ENCODE data around the gene ETNK1. TPM values are rescaled to one million over a fixed set of nuclear protein-coding genes. Genes with fewer than 3 reads are reported as not detected.

ETNK1 gene
- total RNA-seq, 1 donor from 2014 or later, result 63.0 TPM

- DNase-seq (ENCODE audit: extremely low spot score, unreplicated experiment), result no peak
- H3K4me1 Mint-ChIP-seq (ENCODE audit: unreplicated experiment), result peaks cover 3% of the 10 kb centered on the region
- peaks cover 13% of the 10 kb centered on the region for H3K27me3 Mint-ChIP-seq (ENCODE audit: unreplicated experiment)
- H3K4me3 Mint-ChIP-seq (ENCODE audit: unreplicated experiment), result no peak overlapping the region
- H3K36me3 Mint-ChIP-seq (ENCODE audit: unreplicated experiment), result no peaks in the 10 kb centered on the region
- TF ChIP-seq, protein P1, sequence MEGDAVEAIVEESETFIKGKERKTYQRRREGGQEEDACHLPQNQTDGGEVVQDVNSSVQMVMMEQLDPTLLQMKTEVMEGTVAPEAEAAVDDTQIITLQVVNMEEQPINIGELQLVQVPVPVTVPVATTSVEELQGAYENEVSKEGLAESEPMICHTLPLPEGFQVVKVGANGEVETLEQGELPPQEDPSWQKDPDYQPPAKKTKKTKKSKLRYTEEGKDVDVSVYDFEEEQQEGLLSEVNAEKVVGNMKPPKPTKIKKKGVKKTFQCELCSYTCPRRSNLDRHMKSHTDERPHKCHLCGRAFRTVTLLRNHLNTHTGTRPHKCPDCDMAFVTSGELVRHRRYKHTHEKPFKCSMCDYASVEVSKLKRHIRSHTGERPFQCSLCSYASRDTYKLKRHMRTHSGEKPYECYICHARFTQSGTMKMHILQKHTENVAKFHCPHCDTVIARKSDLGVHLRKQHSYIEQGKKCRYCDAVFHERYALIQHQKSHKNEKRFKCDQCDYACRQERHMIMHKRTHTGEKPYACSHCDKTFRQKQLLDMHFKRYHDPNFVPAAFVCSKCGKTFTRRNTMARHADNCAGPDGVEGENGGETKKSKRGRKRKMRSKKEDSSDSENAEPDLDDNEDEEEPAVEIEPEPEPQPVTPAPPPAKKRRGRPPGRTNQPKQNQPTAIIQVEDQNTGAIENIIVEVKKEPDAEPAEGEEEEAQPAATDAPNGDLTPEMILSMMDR (IDR thresholded peaks at IDR 0.05), result peak; percentile 66
- H3K27ac Mint-ChIP-seq (ENCODE audit: unreplicated experiment), result no peak overlapping the region
- no peaks in the 10 kb centered on the region for H3K9me3 Mint-ChIP-seq (ENCODE audit: unreplicated experiment)
Observed at GRCh38 chr12:22709292-22709691, 84.3 kb downstream of the ETNK1 start.

GRCh38 chr12:22712083-22712482 lies 87.1 kb downstream of the ETNK1 start:
- H3K27me3 Mint-ChIP-seq (ENCODE audit: unreplicated experiment), result peaks cover 13% of the 10 kb centered on the region
- H3K4me3 Mint-ChIP-seq (ENCODE audit: unreplicated experiment), result no peak overlapping the region
- peaks cover 11% of the 10 kb centered on the region for H3K4me1 Mint-ChIP-seq (ENCODE audit: unreplicated experiment)
- no peaks in the 10 kb centered on the region for H3K9me3 Mint-ChIP-seq (ENCODE audit: unreplicated experiment)
- no peak overlapping the region for H3K27ac Mint-ChIP-seq (ENCODE audit: unreplicated experiment)
- DNase-seq (ENCODE audit: extremely low spot score, unreplicated experiment), result no peak
- TF ChIP-seq, protein P1 (IDR thresholded peaks at IDR 0.05), result no peak
- no peaks in the 10 kb centered on the region for H3K36me3 Mint-ChIP-seq (ENCODE audit: unreplicated experiment)

- Mint-ChIP-seq H3K4me1 (ENCODE audit: unreplicated experiment) (peaks cover 9% of the 10 kb centered on the region), H3K4me3 (ENCODE audit: unreplicated experiment) (no peak overlapping the region), H3K36me3 (ENCODE audit: unreplicated experiment) (no peaks in the 10 kb centered on the region), H3K27ac (ENCODE audit: unreplicated experiment) (no peak overlapping the region), H3K27me3 (ENCODE audit: unreplicated experiment) (peaks cover 13% of the 10 kb centered on the region), H3K9me3 (ENCODE audit: unreplicated experiment) (no peaks in the 10 kb centered on the region)
- TF ChIP-seq, protein P1 (IDR thresholded peaks at IDR 0.05), result no peak
- DNase-seq (ENCODE audit: extremely low spot score, unreplicated experiment), result no peak
Observed at GRCh38 chr12:22715254-22715653, 90.3 kb downstream of the ETNK1 start.

DNA sequence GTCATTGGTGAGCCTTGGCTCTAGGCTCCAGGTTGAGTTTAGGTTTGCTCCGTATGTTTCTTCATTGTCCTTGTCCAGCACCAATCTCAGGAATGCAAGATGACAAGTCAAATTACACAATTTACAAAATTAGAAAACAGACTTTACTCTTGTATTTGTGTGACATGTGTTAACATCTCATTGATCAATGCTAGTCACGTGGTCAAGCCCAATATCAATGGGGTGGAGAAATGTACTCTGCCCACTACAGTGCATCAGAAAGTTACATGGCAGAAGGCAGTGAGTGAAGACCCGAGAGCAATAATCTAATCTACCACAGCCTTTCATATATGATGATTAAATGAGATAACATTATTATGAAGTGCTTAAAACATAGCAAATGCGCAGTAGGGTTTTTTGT lies 94.8 kb downstream of the ETNK1 start:
- H3K4me1 Mint-ChIP-seq (ENCODE audit: unreplicated experiment), result peaks cover 6% of the 10 kb centered on the region
- no peaks in the 10 kb centered on the region for H3K9me3 Mint-ChIP-seq (ENCODE audit: unreplicated experiment)
- TF ChIP-seq, protein P1 (IDR thresholded peaks at IDR 0.05), result no peak
- peaks cover 2% of the 10 kb centered on the region for H3K27me3 Mint-ChIP-seq (ENCODE audit: unreplicated experiment)
- H3K27ac Mint-ChIP-seq (ENCODE audit: unreplicated experiment), result no peak overlapping the region
- no peak for DNase-seq (ENCODE audit: extremely low spot score, unreplicated experiment)
- no peak overlapping the region for H3K4me3 Mint-ChIP-seq (ENCODE audit: unreplicated experiment)
- H3K36me3 Mint-ChIP-seq (ENCODE audit: unreplicated experiment), result no peaks in the 10 kb centered on the region

- Mint-ChIP-seq H3K27ac (ENCODE audit: unreplicated experiment) (no peak overlapping the region), H3K36me3 (ENCODE audit: unreplicated experiment) (no peaks in the 10 kb centered on the region), H3K4me3 (ENCODE audit: unreplicated experiment) (no peak overlapping the region), H3K27me3 (ENCODE audit: unreplicated experiment) (peaks cover 2% of the 10 kb centered on the region), H3K9me3 (ENCODE audit: unreplicated experiment) (no peaks in the 10 kb centered on the region), H3K4me1 (ENCODE audit: unreplicated experiment) (no peaks in the 10 kb centered on the region)
- DNase-seq (ENCODE audit: extremely low spot score, unreplicated experiment), result no peak
- TF ChIP-seq, protein P1 (IDR thresholded peaks at IDR 0.05), result no peak
Observed at GRCh38 chr12:22722081-22722480, 97.1 kb downstream of the ETNK1 start.
